ENCODE measurements around the gene GALNT4. TPM values are rescaled to one million over a fixed set of nuclear protein-coding genes. Genes with fewer than 3 reads are reported as not detected.

The GALNT4 gene
- total RNA-seq, 1 experiment from 2014 or later, result 7.2 TPM

GRCh38 chr12:89537389-89537788, 12.8 kb upstream of the GALNT4 start:
- Mint-ChIP-seq H3K36me3 (ENCODE audit: insufficient read depth, unreplicated experiment) (no peaks in the 10 kb centered on the region), H3K4me1 (ENCODE audit: low read depth, unreplicated experiment) (peaks cover 28% of the 10 kb centered on the region), H3K4me3 (ENCODE audit: unreplicated experiment) (no peak overlapping the region), H3K9me3 (ENCODE audit: unreplicated experiment) (no peaks in the 10 kb centered on the region), H3K27ac (ENCODE audit: unreplicated experiment) (no peak overlapping the region), H3K27me3 (ENCODE audit: insufficient read depth, unreplicated experiment) (no peaks in the 10 kb centered on the region)
- BruUV-seq (replicated peaks), result no TSS peak
- no peak for TF ChIP-seq CTCF (IDR thresholded peaks at IDR 0.05; ENCODE audit: insufficient read depth in 1 of 2, low read depth in 1 of 2, low read length in 1 of 2, severe bottlenecking in 1 of 2, unreplicated experiment in 1 of 2)
- Histone ChIP-seq H3K4me1 (peaks cover 37% of the 10 kb centered on the region), H3K36me3 (ENCODE audit: control insufficient read depth, insufficient read depth, low read length) (no peaks in the 10 kb centered on the region; the same call in 1 of the 2 replicates), H3K27me3 (replicated peaks; ENCODE audit: control insufficient read depth, insufficient read depth, low read length) (no peaks in the 10 kb centered on the region), H3K9me3 (no peaks in the 10 kb centered on the region), H3K4me3 (ENCODE audit: low read depth, low read length) (no peak overlapping the region)
- intact Hi-C loops (cut with micrococcal nuclease; ENCODE audit: unreplicated experiment), result no loop called here
- POLR2A ChIA-PET, result no interaction called here
- CTCF ChIA-PET, result no interaction called here
- no peak for DNase-seq

GRCh38 chr12:89529738-89530137, 5.1 kb upstream of the GALNT4 start:
- Histone ChIP-seq H3K27me3 (replicated peaks; ENCODE audit: control insufficient read depth, insufficient read depth, low read length) (no peaks in the 10 kb centered on the region), H3K4me3 (ENCODE audit: low read depth, low read length) (no peak overlapping the region), H3K36me3 (ENCODE audit: control insufficient read depth, insufficient read depth, low read length) (no peaks in the 10 kb centered on the region), H3K4me1 (no peaks in the 10 kb centered on the region; the same call in 1 of the 2 replicates), H3K9me3 (no peaks in the 10 kb centered on the region)
- BruUV-seq (replicated peaks), result no TSS peak
- Mint-ChIP-seq H3K4me3 (ENCODE audit: unreplicated experiment) (no peak overlapping the region), H3K27me3 (ENCODE audit: insufficient read depth, unreplicated experiment) (no peaks in the 10 kb centered on the region), H3K9me3 (ENCODE audit: unreplicated experiment) (no peaks in the 10 kb centered on the region), H3K4me1 (ENCODE audit: low read depth, unreplicated experiment) (no peaks in the 10 kb centered on the region), H3K36me3 (ENCODE audit: insufficient read depth, unreplicated experiment) (no peaks in the 10 kb centered on the region), H3K27ac (ENCODE audit: unreplicated experiment) (no peak overlapping the region)
- ChIA-PET CTCF (no interaction called here), POLR2A (no interaction called here)
- intact Hi-C loops (cut with micrococcal nuclease; ENCODE audit: unreplicated experiment), result loop anchor here (1.0 to 10.0 kb wide), 4 partner anchors 37 to 1385 kb away; partner anchors contain the start of genes CEP290 and TMTC3
- peak; percentile 62 to 69 for TF ChIP-seq CTCF (IDR thresholded peaks at IDR 0.05; ENCODE audit: insufficient read depth in 1 of 2, low read depth in 1 of 2, low read length in 1 of 2, severe bottlenecking in 1 of 2, unreplicated experiment in 1 of 2)
- DNase-seq, result peak in 1 of 2 experiments; percentile 41

- H3K4me3 ChIP-seq (ENCODE audit: low read depth, low read length), result no peak overlapping the region
- Mint-ChIP-seq H3K4me3 (ENCODE audit: unreplicated experiment) (no peak overlapping the region), H3K27me3 (ENCODE audit: insufficient read depth, unreplicated experiment) (no peaks in the 10 kb centered on the region), H3K27ac (ENCODE audit: unreplicated experiment) (no peak overlapping the region), H3K9me3 (ENCODE audit: unreplicated experiment) (no peaks in the 10 kb centered on the region), H3K4me1 (ENCODE audit: low read depth, unreplicated experiment) (peaks cover 4% of the 10 kb centered on the region), H3K36me3 (ENCODE audit: insufficient read depth, unreplicated experiment) (peaks cover 10% of the 10 kb centered on the region)
- H3K4me1 ChIP-seq, result peaks cover 8% of the 10 kb centered on the region; the same call in 1 of the 2 replicates
- no peaks in the 10 kb centered on the region for H3K36me3 ChIP-seq (ENCODE audit: control insufficient read depth, insufficient read depth, low read length)
- no peaks in the 10 kb centered on the region for H3K27me3 ChIP-seq (replicated peaks; ENCODE audit: control insufficient read depth, insufficient read depth, low read length)
- intact Hi-C loops (cut with micrococcal nuclease; ENCODE audit: unreplicated experiment), result loop anchor here (5.0 to 10.0 kb wide), 2 partner anchors 36 to 1384 kb away; partner anchors contain the start of genes CEP290 and TMTC3
- no peak for DNase-seq
- BruUV-seq (replicated peaks), result no TSS peak
- POLR2A ChIA-PET, result no interaction called here
- H3K9me3 ChIP-seq, result no peaks in the 10 kb centered on the region
- no peak for TF ChIP-seq CTCF (IDR thresholded peaks at IDR 0.05; ENCODE audit: insufficient read depth in 1 of 2, low read depth in 1 of 2, low read length in 1 of 2, severe bottlenecking in 1 of 2, unreplicated experiment in 1 of 2)
- CTCF ChIA-PET, result no interaction called here
Observed at GRCh38 chr12:89528434-89528833, 3.8 kb upstream of the GALNT4 start.
